Esophagus squamous epithelium (tissue), 5 donors: ENCODE results near the gene MALT1. TPM values are rescaled to one million over a fixed set of nuclear protein-coding genes. Genes with fewer than 3 reads are reported as not detected.

Source experiments
- DNase-seq: peaks from one replicate; lab custom pipeline; 2025; lab: John Stamatoyannopoulos, UW
- H3K27ac ChIP-seq, 4 donors: fragments of 200-600 bp; sonication (generic); one replicate each; pipeline ENCODE4 v1.5.1; 2016 to 2019; ENCODE audit warnings: mild to moderate bottlenecking in 1 of 4
- H3K27me3 ChIP-seq, 4 donors: fragments of 200-600 bp; sonication (generic); 1 replicate in 3 of 4; 2 replicates in 1 of 4; pipeline versions ENCODE4 v1.5.1 to v1.6.0; 2017 to 2021; ENCODE audit warnings: antibody characterized with exemption in 1 of 4
- H3K36me3 ChIP-seq, 3 donors: fragments of 200-600 bp; sonication (generic); one replicate each; pipeline ENCODE4 v1.5.1; 2016 to 2019
- H3K4me1 ChIP-seq, 3 donors: fragments of 200-600 bp; sonication (generic); one replicate each; pipeline ENCODE4 v1.5.1; 2017 to 2019
- H3K4me3 ChIP-seq, 4 donors: fragments of 200-600 bp; sonication (generic); 1 replicate in 3 of 4; 2 replicates in 1 of 4; pipeline ENCODE4 v1.5.1; 2016 to 2019; ENCODE audit warnings: mild to moderate bottlenecking in 2 of 4, moderate library complexity in 1 of 4
- H3K9me3 ChIP-seq, 3 donors: fragments of 200-600 bp; sonication (generic); one replicate each; pipeline ENCODE4 v1.5.1; 2016 to 2019
- CTCF ChIP-seq, 6 experiments: fragments of 450-650 bp in 4 of 6; fragments of 200-600 bp in 2 of 6; sonication (generic) in 2 of 6; IDR thresholded peaks; one replicate each; pipeline ENCODE4 v1.5.1; 2016 to 2019; ENCODE audit warnings: antibody characterized with exemption in 6 of 6, mild to moderate bottlenecking in 4 of 6, moderate library complexity in 4 of 6
- POLR2A ChIP-seq, 4 donors: fragments of 450-650 bp; IDR thresholded peaks; one replicate each; pipeline ENCODE4 v1.6.1; 2017; ENCODE audit warnings: antibody characterized with exemption in 4 of 4, mild to moderate bottlenecking in 4 of 4, moderate library complexity in 3 of 4
- WGBS, 2 donors: methylation state at CpG; one replicate each; pipeline ENCODE4 v1.1.5; 2018; 5-methylcytosine and 5-hydroxymethylcytosine counted together
- intact Hi-C: fragments of 100-400 bp; cut with DNase I; formaldehyde crosslinking; loops from one replicate; pipeline ENCODE4 v1.15.0; 2022
- total RNA-seq, 4 donors: library from RNA; depleted of rRNA; stranded (reverse); fragments of >200 nt; gene quantifications; one replicate each; pipeline ENCODE4 v1.1.0, GENCODE V29; 2016
- donor health status: DM: yes; HTN: yes; CAD: no.

Gene MALT1
- total RNA-seq, 4 donors from 2014 or later, result 25.2 to 48.6 (median 30.7) TPM

GRCh38 chr18:58758606-58759005, 87.3 kb downstream of the MALT1 start:
- H3K27me3 ChIP-seq, result peaks cover 0 to 33% (median 0%) of the 10 kb centered on the region in 4 donors
- no peaks in the 10 kb centered on the region for H3K36me3 ChIP-seq
- no peaks in the 10 kb centered on the region for H3K9me3 ChIP-seq
- no peak overlapping the region for H3K4me3 ChIP-seq
- H3K4me1 ChIP-seq, result peaks cover 11 to 27% (median 15%) of the 10 kb centered on the region in 3 donors
- DNase-seq, result no peak
- no peak for TF ChIP-seq CTCF (IDR thresholded peaks at IDR 0.05)
- no peak for TF ChIP-seq POLR2A (IDR thresholded peaks at IDR 0.05)
- no peak overlapping the region for H3K27ac ChIP-seq
- intact Hi-C loops, result no loop called here
- 80 to 85% methylated on average over 3 to 9 of the region's 9 CpGs for WGBS, 2 donors

- no peak for DNase-seq
- Histone ChIP-seq H3K27me3 (peaks cover 0 to 48% (median 0%) of the 10 kb centered on the region in 4 donors), H3K9me3 (no peaks in the 10 kb centered on the region), H3K27ac (no peak overlapping the region), H3K36me3 (no peaks in the 10 kb centered on the region), H3K4me1 (peaks cover 0 to 8% (median 0%) of the 10 kb centered on the region in 3 donors), H3K4me3 (no peak overlapping the region)
- WGBS, 2 donors, result 63 to 70% methylated on average over 14 of the region's 14 CpGs
- intact Hi-C loops, result loop anchor here (5.0 kb wide), 1 partner anchor 229 kb away; no protein-coding TSS in a partner anchor
- no peak for TF ChIP-seq POLR2A (IDR thresholded peaks at IDR 0.05)
- TF ChIP-seq CTCF (IDR thresholded peaks at IDR 0.05), result no peak
These were observed 90.1 kb downstream of the MALT1 start for GRCh38 chr18:58761241-58761969.

DNA sequence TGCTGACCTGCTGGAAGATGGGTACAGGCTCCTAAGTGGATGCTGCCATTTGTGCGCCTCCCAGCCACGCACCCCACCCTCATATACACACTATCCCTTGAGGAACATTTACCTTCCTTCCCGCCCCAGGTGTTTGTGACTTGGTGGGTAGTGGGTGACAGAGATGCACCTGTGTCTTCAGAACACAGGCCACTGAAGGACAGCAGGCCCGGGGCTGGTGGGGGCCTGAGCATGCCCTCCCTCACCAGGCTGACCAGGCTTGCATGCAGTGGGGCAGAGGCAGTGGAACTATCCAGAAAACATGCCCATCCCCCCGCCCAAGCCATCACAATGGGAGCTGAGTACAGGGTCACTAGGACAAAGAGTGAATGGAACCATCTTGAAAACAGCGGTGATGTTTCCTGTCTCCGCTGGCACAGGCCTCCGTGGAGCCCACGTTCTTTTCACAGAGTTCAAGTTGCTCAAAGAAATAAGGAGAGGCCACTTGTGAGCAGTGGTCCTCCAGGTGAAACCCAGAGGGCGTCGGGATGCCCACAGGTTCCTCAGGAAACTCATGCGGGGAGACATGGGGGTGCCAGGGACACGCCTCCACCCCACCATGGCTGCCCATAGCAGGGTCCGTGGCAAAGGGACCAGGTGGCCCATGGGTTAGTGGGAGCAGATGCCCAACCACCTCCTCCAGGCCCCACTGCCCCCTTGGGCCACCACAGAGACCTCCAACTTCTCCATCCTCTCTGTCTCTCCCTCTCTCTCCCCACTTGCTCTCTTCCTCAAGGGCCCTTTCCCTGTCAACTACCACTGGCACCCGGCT, 90.9 kb downstream of the MALT1 start:
- H3K36me3 ChIP-seq, result no peaks in the 10 kb centered on the region
- WGBS, 2 donors, result 77 to 89% methylated on average over 7 to 14 of the region's 15 CpGs
- no peak overlapping the region for H3K4me3 ChIP-seq
- H3K9me3 ChIP-seq, result no peaks in the 10 kb centered on the region
- intact Hi-C loops, result loop anchor here (5.0 kb wide), 1 partner anchor 230 kb away; no protein-coding TSS in a partner anchor
- H3K27me3 ChIP-seq, result peaks cover 0 to 52% (median 0%) of the 10 kb centered on the region in 4 donors
- no peak for DNase-seq
- no peak for TF ChIP-seq CTCF (IDR thresholded peaks at IDR 0.05)
- TF ChIP-seq POLR2A (IDR thresholded peaks at IDR 0.05), result no peak
- no peak overlapping the region for H3K27ac ChIP-seq
- peaks cover 0 to 8% (median 0%) of the 10 kb centered on the region in 3 donors for H3K4me1 ChIP-seq

GRCh38 chr18:58762781-58763171, 91.5 kb downstream of the MALT1 start:
- Histone ChIP-seq H3K27me3 (peaks cover 0 to 55% (median 0%) of the 10 kb centered on the region in 4 donors), H3K36me3 (no peaks in the 10 kb centered on the region), H3K9me3 (no peaks in the 10 kb centered on the region), H3K4me1 (peaks cover 0 to 12% (median under 1%) of the 10 kb centered on the region in 3 donors), H3K4me3 (no peak overlapping the region), H3K27ac (no peak overlapping the region)
- WGBS, 2 donors, result 86 to 91% methylated on average over 6 to 8 of the region's 10 CpGs
- DNase-seq, result no peak
- intact Hi-C loops, result loop anchor here (5.0 kb wide), 1 partner anchor 230 kb away; no protein-coding TSS in a partner anchor
- TF ChIP-seq CTCF (IDR thresholded peaks at IDR 0.05) (no peak), POLR2A (IDR thresholded peaks at IDR 0.05) (no peak)
